ENCODE measurements around the gene FADS3.

GRCh38 chr11:61854206-61854895, 37.0 kb downstream of the FADS3 start:
- TF ChIP-seq EZH2 (IDR thresholded peaks at IDR 0.05; ENCODE audit: low read length, missing control alignments) (no peak), CTCF (conservative IDR thresholded peaks at IDR 0.05 in 1 of 2, IDR thresholded peaks at IDR 0.05 in 1 of 2; ENCODE audit: low read depth in 1 of 2, low read length in 2 of 2) (no peak)

All from fibroblast of lung (primary cell).